Skin of body (tissue), 2 donors: ENCODE data around the gene DLX1. TPM values are rescaled to one million over a fixed set of nuclear protein-coding genes. Genes with fewer than 3 reads are reported as not detected.

ENCODE experiments used
- DNase-seq: peaks from one replicate; lab custom pipeline; 2025; lab: John Stamatoyannopoulos, UW
- total RNA-seq: library from RNA; depleted of rRNA; stranded (reverse); fragments of >200 nt; gene quantifications from one replicate; pipeline ENCODE4 v1.2.3, GENCODE V29; 2014

Gene DLX1
- total RNA-seq, 1 donor from 2014 or later = 1.4 TPM

- DNase-seq = no peak
Measured at GRCh38 chr2:172086241-172087206, 1.2 kb downstream of the DLX1 start.

- no peak for DNase-seq
Measured at GRCh38 chr2:172087207-172087779, 2.0 kb downstream of the DLX1 start.

GRCh38 chr2:172087780-172088244, 2.5 kb downstream of the DLX1 start:
- DNase-seq = no peak

GRCh38 chr2:172088245-172089004, 3.1 kb downstream of the DLX1 start:
- no peak for DNase-seq

GRCh38 chr2:172089005-172089504, 3.7 kb downstream of the DLX1 start:
- no peak for DNase-seq

- DNase-seq = no peak
Measured at GRCh38 chr2:172089633-172090032, 4.3 kb downstream of the DLX1 start.

GRCh38 chr2:172090044-172090961, 5.0 kb downstream of the DLX1 start:
- DNase-seq = no peak

- no peak for DNase-seq
Measured at GRCh38 chr2:172091000-172091641, 5.8 kb downstream of the DLX1 start.

GRCh38 chr2:172091761-172092566, 6.7 kb downstream of the DLX1 start:
- DNase-seq = no peak

GRCh38 chr2:172092716-172093415, 7.6 kb downstream of the DLX1 start:
- DNase-seq = no peak

- DNase-seq = no peak
Measured at GRCh38 chr2:172093416-172094293, 8.3 kb downstream of the DLX1 start.

- DNase-seq = no peak
Measured at GRCh38 chr2:172094294-172095145, 9.2 kb downstream of the DLX1 start.

- peak; percentile 19 for DNase-seq
Measured at GRCh38 chr2:172095146-172095904, 10.0 kb downstream of the DLX1 start.

- DNase-seq = no peak
Measured at GRCh38 chr2:172095905-172096625, 10.8 kb downstream of the DLX1 start.
